Fibroblast of lung (primary cell): ENCODE measurements around the gene COPS6.

Experiments
- CTCF ChIP-seq, 2 donors: IDR thresholded peaks in 1 of 2; conservative IDR thresholded peaks in 1 of 2; 1 replicate in 1 of 2; 2 replicates in 1 of 2; pipeline ENCODE4 v1.5.1; 2011 to 2012; ENCODE audit warnings: low read length in 2 of 2, control low read depth in 1 of 2, inconsistent platforms in 1 of 2, low read depth in 1 of 2, mild to moderate bottlenecking in 1 of 2
- EZH2 ChIP-seq: IDR thresholded peaks from 2 replicates; pipeline ENCODE4 v1.5.1; 2012; ENCODE audit warnings: low read length, control low read depth, mild to moderate bottlenecking; ENCODE audit errors: missing control alignments

GRCh38 chr7:100124301-100125230 is 35.8 kb downstream of the COPS6 start:
- TF ChIP-seq CTCF (conservative IDR thresholded peaks at IDR 0.05 in 1 of 2, IDR thresholded peaks at IDR 0.05 in 1 of 2; ENCODE audit: low read depth in 1 of 2, low read length in 2 of 2) (no peak), EZH2 (no peak)
